IPS-20b (cell line): ENCODE results near the gene CDC42SE2.
"Not testable (repeated sequence)": the region's sequence is repeated elsewhere in the genome, so short reads cannot be mapped to it uniquely, and the experiment has no call there.

Experiments
- H3K27ac ChIP-seq: one replicate; pipeline ENCODE4 v1.5.1; 2013; ENCODE audit warnings: low read length
- H3K27me3 ChIP-seq: 2 replicates; pipeline ENCODE4 v1.6.1; 2013; ENCODE audit warnings: mild to moderate bottlenecking, low read length, inconsistent platforms; ENCODE audit not compliant: insufficient read depth
- H3K36me3 ChIP-seq: 2 replicates; pipeline ENCODE4 v1.6.1; 2013; ENCODE audit warnings: low read depth, mild to moderate bottlenecking, inconsistent platforms, low read length, moderate library complexity; ENCODE audit not compliant: insufficient read depth
- H3K4me1 ChIP-seq: 2 replicates; pipeline ENCODE4 v1.6.1; 2013; ENCODE audit warnings: mild to moderate bottlenecking, control low read depth, inconsistent platforms, low read length, moderate library complexity; ENCODE audit not compliant: insufficient read depth
- H3K4me3 ChIP-seq: 2 replicates; pipeline ENCODE4 v1.5.1; 2013; ENCODE audit warnings: mild to moderate bottlenecking, low read length, inconsistent platforms
- H3K9ac ChIP-seq: 2 replicates; pipeline ENCODE4 v1.6.1; 2013; ENCODE audit warnings: low read depth, mild to moderate bottlenecking, inconsistent platforms, low read length, moderate library complexity
- H3K9me3 ChIP-seq: 2 replicates; pipeline ENCODE4 v1.6.1; 2013; ENCODE audit warnings: mild to moderate bottlenecking, low read depth, low read length, inconsistent platforms; ENCODE audit not compliant: insufficient read depth

Gene CDC42SE2

GRCh38 chr5:131386779-131387178 is 122.9 kb downstream of the CDC42SE2 start:
- H3K9ac ChIP-seq = no peak overlapping the region
- H3K36me3 ChIP-seq = peaks cover 13% of the 10 kb centered on the region
- H3K4me1 ChIP-seq = no peaks in the 10 kb centered on the region
- no peak overlapping the region for H3K27ac ChIP-seq
- H3K4me3 ChIP-seq = no peak overlapping the region
- H3K27me3 ChIP-seq = no peaks in the 10 kb centered on the region
- H3K9me3 ChIP-seq = no peaks in the 10 kb centered on the region

- Histone ChIP-seq H3K4me1 (no peaks in the 10 kb centered on the region), H3K9ac (no peak overlapping the region), H3K36me3 (peaks cover 18% of the 10 kb centered on the region), H3K27ac (no peak overlapping the region), H3K4me3 (no peak overlapping the region), H3K27me3 (no peaks in the 10 kb centered on the region), H3K9me3 (no peaks in the 10 kb centered on the region)
Observed at GRCh38 chr5:131387255-131387654, 123.4 kb downstream of the CDC42SE2 start.

GRCh38 chr5:131389096-131389868 is 125.4 kb downstream of the CDC42SE2 start:
- Histone ChIP-seq H3K4me1 (no peaks in the 10 kb centered on the region), H3K9me3 (no peaks in the 10 kb centered on the region), H3K27ac (no peak overlapping the region), H3K36me3 (peaks cover 38% of the 10 kb centered on the region), H3K9ac (no peak overlapping the region), H3K4me3 (no peak overlapping the region), H3K27me3 (no peaks in the 10 kb centered on the region)

- no peaks in the 10 kb centered on the region for H3K27me3 ChIP-seq
- peaks cover 42% of the 10 kb centered on the region for H3K36me3 ChIP-seq
- H3K4me3 ChIP-seq = no peak overlapping the region
- no peaks in the 10 kb centered on the region for H3K9me3 ChIP-seq
- H3K4me1 ChIP-seq = no peaks in the 10 kb centered on the region
- no peak overlapping the region for H3K27ac ChIP-seq
- no peak overlapping the region for H3K9ac ChIP-seq
Observed at GRCh38 chr5:131389869-131390265, 126.0 kb downstream of the CDC42SE2 start.

GRCh38 chr5:131392466-131393095 is 128.7 kb downstream of the CDC42SE2 start:
- H3K9ac ChIP-seq = no peak overlapping the region
- H3K9me3 ChIP-seq = no peaks in the 10 kb centered on the region
- H3K36me3 ChIP-seq = peaks cover 52% of the 10 kb centered on the region
- H3K4me3 ChIP-seq = no peak overlapping the region
- H3K4me1 ChIP-seq = no peaks in the 10 kb centered on the region
- H3K27me3 ChIP-seq = no peaks in the 10 kb centered on the region
- no peak overlapping the region for H3K27ac ChIP-seq

GRCh38 chr5:131393498-131393968 is 129.7 kb downstream of the CDC42SE2 start:
- Histone ChIP-seq H3K4me1 (no peaks in the 10 kb centered on the region), H3K27me3 (no peaks in the 10 kb centered on the region), H3K36me3 (peaks cover 52% of the 10 kb centered on the region), H3K9ac (no peak overlapping the region), H3K4me3 (no peak overlapping the region), H3K27ac (no peak overlapping the region), H3K9me3 (no peaks in the 10 kb centered on the region)

- Histone ChIP-seq H3K27ac (no peak overlapping the region), H3K36me3 (peaks cover 52% of the 10 kb centered on the region), H3K9me3 (no peaks in the 10 kb centered on the region), H3K9ac (no peak overlapping the region), H3K4me3 (no peak overlapping the region), H3K27me3 (no peaks in the 10 kb centered on the region), H3K4me1 (no peaks in the 10 kb centered on the region)
Observed at GRCh38 chr5:131394128-131394527, 130.3 kb downstream of the CDC42SE2 start.

- no peaks in the 10 kb centered on the region for H3K4me1 ChIP-seq
- H3K27me3 ChIP-seq = no peaks in the 10 kb centered on the region
- no peak overlapping the region for H3K4me3 ChIP-seq
- H3K36me3 ChIP-seq = peaks cover 44% of the 10 kb centered on the region
- H3K9ac ChIP-seq = no peak overlapping the region
- H3K9me3 ChIP-seq = no peaks in the 10 kb centered on the region
- no peak overlapping the region for H3K27ac ChIP-seq
Observed at GRCh38 chr5:131396015-131396414, 132.2 kb downstream of the CDC42SE2 start.

GRCh38 chr5:131396630-131397273 is 132.9 kb downstream of the CDC42SE2 start:
- Histone ChIP-seq H3K9me3 (no peaks in the 10 kb centered on the region), H3K27ac (no peak overlapping the region), H3K9ac (no peak overlapping the region), H3K4me3 (no peak overlapping the region), H3K27me3 (no peaks in the 10 kb centered on the region), H3K36me3 (peaks cover 43% of the 10 kb centered on the region), H3K4me1 (no peaks in the 10 kb centered on the region)

GRCh38 chr5:131399007-131399406 is 135.2 kb downstream of the CDC42SE2 start:
- H3K9ac ChIP-seq, H3K4me3 ChIP-seq, H3K4me1 ChIP-seq, H3K27me3 ChIP-seq, H3K27ac ChIP-seq, H3K9me3 ChIP-seq: not testable (repeated sequence)
- H3K36me3 ChIP-seq = peaks cover 34% of the 10 kb centered on the region

GRCh38 chr5:131400585-131400984 is 136.7 kb downstream of the CDC42SE2 start:
- H3K9ac ChIP-seq = no peak overlapping the region
- no peak overlapping the region for H3K27ac ChIP-seq
- H3K4me3 ChIP-seq = no peak overlapping the region
- no peaks in the 10 kb centered on the region for H3K27me3 ChIP-seq
- peaks cover 25% of the 10 kb centered on the region for H3K36me3 ChIP-seq
- no peaks in the 10 kb centered on the region for H3K4me1 ChIP-seq
- peaks cover 9% of the 10 kb centered on the region; the same call in 1 of the 2 replicates for H3K9me3 ChIP-seq

GRCh38 chr5:131405674-131406073 is 141.8 kb downstream of the CDC42SE2 start:
- Histone ChIP-seq H3K36me3 (peaks cover 30% of the 10 kb centered on the region), H3K27me3 (no peaks in the 10 kb centered on the region), H3K4me3 (no peak overlapping the region), H3K9me3 (peaks cover 9% of the 10 kb centered on the region; the same call in 1 of the 2 replicates), H3K4me1 (no peaks in the 10 kb centered on the region), H3K9ac (no peak overlapping the region), H3K27ac (no peak overlapping the region)
